HG03103 (cell line): ENCODE data around the gene UGT1A5.
"Not testable (repeated sequence)": the region's sequence is repeated elsewhere in the genome, so short reads cannot be mapped to it uniquely, and the experiment has no call there.

Experiments used
- ATAC-seq: cut with Tn5 transposase; IDR thresholded peaks from one replicate; pipeline ENCODE4 v1.9.1; 2021; ENCODE audit warnings: low read depth; ENCODE audit not compliant: unreplicated experiment

Gene UGT1A5

DNA sequence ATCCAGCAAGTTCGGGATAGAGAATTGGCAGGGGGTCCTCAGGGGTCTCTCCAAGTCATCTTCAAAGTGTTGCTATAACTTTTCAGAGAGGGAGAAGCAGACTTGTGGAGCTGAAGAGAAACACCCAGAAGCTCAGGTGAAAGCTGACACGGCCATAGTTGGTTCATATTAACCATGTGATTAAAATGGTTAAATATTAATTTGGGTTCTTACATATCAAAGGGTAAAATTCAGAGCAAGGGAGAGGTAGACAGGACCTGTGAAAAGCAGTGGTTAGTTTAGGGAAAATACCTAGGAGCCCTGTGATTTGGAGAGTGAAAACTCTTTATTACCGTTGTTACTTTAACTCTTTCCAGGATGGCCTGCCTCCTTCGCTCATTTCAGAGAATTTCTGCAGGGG, 20.1 kb upstream of the UGT1A5 start, which contains the start of gene UGT1A6:
UGT1A6 (plus strand) TSS at position 243 of the 400 bp plus-strand sequence; CDS start at position 358, 115 bp downstream.
- no peak for ATAC-seq

DNA sequence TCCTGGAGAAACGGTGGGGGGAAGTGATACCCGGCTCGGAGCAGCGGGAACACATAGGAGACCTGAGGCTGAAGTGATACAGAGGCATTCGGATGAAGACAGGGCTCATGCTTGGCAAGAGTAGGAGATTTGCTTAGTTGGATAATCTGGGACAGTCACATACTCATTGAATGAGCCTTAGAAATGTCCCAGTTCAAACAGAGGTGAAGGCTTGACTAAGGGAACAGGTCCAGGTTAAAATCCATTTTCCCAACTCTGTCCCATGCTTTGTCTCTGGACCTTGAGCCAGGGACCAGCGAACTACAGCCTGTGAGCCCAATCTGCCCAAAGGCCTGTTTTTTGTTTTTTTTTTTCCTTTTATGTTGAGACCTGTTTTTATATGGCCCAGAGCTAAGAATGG, 18.7 kb upstream of the UGT1A5 start:
- ATAC-seq = no peak

DNA sequence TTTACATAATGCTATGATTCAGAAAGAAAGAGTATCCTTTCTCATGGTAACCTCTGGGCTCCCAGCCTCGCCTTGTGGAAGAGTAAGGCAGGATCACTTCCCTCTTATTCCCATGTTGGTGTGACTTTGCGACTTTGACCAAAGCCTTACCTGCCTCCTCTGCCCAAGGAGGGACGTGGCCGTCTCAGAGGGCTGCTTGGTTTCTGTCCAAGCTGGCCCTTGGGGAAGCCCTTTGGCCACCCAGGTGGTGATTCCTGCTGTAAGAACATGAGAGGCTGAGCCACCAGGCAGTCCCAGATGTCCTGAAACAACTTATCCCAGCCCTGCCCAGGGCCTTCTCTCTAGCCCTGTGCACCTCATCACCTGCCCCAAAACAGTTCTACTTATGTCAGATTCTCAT, 14.0 kb upstream of the UGT1A5 start:
- no peak for ATAC-seq

DNA sequence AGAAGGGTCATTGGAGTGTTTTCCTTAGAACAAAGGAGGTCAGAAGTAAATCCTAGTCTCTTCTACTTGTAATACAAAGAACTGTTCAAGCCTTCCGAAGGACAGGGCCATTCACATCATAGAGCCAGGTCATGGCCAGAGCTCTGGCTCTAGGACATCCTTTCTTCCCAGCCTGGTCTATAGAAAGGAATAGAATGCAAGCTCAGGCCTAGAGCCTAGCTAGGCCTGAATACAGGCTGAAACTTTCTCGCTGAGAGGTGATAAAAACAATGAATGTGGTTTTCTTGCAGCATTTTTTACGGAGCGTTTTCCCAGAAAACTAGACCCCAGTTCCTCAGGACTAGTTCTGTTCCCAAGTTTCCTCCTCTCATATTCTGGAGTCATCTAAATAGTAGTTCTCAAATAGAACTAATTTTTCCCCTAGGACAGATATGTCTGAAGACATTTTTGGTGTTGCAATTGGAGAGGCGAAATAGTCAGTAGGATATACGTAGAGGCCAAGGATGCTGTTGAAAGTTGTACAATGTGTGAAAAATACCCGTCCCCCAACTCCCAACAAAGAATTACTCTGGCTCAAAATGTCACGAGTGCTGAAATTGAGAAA, 13.2 kb upstream of the UGT1A5 start:
- no peak for ATAC-seq

DNA sequence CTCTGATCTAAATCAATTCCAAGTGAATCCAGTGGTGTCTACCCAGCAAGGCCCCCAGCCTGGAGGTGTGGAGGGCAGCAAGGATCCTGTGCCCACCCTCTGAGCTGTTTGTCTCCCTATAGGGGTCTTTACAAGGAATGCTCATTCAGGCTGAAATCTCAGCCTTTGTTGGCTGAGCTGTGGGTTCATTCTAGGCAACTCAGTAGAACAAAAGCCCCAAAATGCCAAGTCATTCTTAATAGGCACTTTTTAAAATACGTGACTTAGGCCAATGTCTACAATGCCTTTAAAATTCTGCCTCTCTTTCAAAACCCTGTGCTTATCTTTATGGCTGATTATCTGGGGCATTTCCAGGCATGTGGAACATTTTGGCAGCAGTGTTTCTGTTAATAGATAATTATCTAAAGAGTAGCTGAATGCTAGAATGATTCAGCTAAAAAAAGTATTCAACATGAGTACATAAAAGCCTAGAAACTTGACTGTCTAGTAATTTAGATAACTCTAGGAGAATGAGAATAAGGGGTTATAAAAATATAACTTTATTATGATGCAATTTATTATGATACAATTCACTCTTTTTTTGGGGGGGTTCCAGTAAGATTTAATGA, 12.6 kb upstream of the UGT1A5 start:
- no peak for ATAC-seq

- not testable (repeated sequence) for ATAC-seq
These were observed 11.9 kb upstream of the UGT1A5 start for GRCh38 chr2:233700842-233701241.

DNA sequence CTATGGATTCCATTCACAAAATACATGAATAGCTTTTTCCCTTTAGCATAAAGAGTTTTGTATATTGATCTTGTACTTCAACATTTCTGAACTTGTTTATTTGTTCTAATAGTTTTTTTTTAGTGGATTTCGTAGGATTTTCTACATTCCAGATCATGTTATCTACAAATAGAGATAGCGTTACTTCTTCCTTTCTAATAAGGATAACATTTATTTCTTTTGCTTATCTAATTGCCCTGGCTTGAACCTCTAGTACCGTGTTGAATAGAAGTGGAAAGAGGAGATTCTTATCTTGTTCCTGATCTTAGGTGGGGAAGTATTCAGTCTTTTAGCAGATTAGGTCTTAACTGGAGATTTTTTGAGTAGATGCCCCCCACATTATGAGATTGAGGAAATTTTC, 10.5 kb upstream of the UGT1A5 start:
- no peak for ATAC-seq

DNA sequence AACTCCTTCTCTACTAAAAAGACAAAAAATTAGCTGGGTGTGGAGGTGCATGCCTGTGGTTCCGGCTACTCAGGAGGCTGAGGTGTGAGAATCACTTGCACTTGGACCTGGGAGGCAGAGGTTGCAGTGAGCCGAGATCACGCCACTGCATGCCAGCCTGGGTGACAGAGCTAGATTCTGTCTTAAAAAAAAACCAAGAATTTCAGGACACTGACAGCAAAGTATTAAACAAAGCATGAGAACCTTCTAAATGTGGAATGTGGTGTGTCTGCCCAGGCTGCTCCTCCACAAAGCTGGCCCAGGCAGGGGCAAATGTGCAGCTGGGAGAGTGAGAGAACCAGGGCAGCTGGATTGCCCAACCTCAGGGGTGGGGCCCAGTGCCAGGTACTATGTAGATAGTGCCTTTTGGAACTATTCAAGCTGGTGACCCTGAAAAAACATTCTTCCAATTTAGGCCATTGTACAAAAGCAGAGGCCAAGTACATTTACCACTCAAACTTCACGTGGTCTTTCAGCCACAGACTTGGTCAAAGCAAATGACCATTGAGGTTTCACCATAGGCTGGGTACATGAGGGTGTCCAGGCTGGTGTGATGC, 6.7 kb upstream of the UGT1A5 start:
- ATAC-seq = no peak

DNA sequence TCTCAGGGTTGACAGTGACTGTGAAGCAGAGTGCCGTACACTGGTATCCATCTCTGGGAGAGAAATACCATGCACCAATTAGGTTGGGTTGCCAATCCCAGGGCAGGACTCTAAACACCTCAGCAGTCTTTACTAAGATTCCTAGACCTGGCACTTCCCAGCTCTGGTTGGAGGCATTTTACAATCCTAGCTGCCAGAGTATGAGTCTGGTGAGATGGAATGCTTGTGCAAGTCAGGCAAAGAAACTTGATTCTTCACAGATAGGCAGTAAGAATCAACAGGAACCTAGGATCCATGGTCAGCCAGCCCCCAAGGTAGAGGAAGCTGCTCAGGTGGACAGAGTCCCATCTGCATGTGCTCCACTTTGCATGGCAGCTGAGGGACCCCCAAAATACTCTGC, 6.0 kb upstream of the UGT1A5 start:
- no peak for ATAC-seq

GRCh38 chr2:233707940-233708644, 4.6 kb upstream of the UGT1A5 start:
- no peak for ATAC-seq

- ATAC-seq = no peak
These were observed 3.8 kb upstream of the UGT1A5 start for GRCh38 chr2:233708942-233709341.

DNA sequence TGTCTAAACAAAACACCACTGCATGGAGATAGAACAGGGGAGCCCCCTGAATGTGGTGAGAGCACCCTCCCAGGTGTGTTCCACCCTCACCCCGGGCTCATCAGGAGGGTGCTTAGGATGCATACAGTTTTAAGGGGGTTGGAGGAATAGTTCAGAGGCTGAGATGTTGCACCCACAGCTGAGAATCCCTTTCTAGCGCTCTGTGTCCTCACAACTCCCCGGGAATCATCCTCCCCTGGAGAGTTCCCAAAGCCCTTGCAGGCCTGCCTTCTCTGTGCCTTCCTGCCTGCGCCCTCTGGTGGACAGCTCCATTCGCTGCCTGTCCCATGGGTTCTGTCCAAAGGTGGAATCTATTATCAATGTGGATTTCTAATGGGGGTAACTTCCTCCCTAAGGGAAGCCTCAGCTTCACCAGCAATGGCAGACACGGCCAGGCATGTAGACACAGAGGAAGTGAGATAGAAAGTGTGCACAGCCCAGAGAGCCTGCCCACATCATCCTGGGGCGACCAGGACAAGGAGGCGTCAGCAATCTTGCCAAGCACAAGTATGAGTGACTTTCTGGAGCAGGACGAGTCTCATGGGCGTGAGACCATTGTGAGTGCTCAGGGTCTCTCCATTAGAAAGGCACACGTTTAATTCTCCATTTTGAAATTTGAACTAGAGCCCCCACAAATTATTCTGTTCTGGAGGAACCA, 1.2 kb upstream of the UGT1A5 start:
- peak; percentile 60 for ATAC-seq

- ATAC-seq = no peak
These were observed 532 bp downstream of the UGT1A5 start for GRCh38 chr2:233713262-233713615.

GRCh38 chr2:233714121-233714520, 1.4 kb downstream of the UGT1A5 start:
- ATAC-seq = no peak

GRCh38 chr2:233718552-233718951, 5.8 kb downstream of the UGT1A5 start, which contains the start of gene UGT1A4:
Gene UGT1A4 (plus strand): TSS chr2:233718736. CDS start chr2:233718821, 85 bp downstream.
- no peak for ATAC-seq

- no peak for ATAC-seq
These were observed 16.1 kb downstream of the UGT1A5 start, which contains the start of gene UGT1A3 for GRCh38 chr2:233728723-233729301. Gene UGT1A3 (plus strand): TSS chr2:233729042. CDS start chr2:233729127, 85 bp downstream.

GRCh38 chr2:233736868-233737653, 24.4 kb downstream of the UGT1A5 start:
- ATAC-seq = not testable (repeated sequence)

DNA sequence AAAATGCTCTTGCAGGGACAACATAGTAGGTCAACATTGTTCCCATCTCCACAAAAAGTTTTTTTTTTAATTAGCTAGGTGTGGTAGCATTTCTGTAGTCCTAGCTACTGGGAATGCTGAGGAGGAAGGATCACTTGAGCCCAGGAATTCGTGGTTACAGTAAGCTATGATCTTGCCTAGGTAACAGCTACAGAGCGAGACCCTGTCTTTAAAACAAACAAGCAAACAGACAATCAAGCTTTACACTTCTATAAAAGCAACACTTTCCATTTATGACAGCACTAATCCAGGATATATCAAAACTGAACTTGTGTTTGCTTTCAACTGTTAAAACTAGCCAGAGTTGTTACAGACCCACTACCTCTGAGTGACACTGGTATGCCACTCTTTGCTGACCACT, 28.2 kb downstream of the UGT1A5 start:
- ATAC-seq = no peak

GRCh38 chr2:233743464-233744259, 31.0 kb downstream of the UGT1A5 start:
- no peak for ATAC-seq
